Measurements from ENCODE around the gene CCDC33.

GRCh38 chr15:74350295-74351275 lies 114.5 kb downstream of the CCDC33 start:
- TF ChIP-seq EP300 (IDR thresholded peaks at IDR 0.05) (no peak), POLR2A (IDR thresholded peaks at IDR 0.05) (no peak)
- TF ChIP-seq, protein P1, sequence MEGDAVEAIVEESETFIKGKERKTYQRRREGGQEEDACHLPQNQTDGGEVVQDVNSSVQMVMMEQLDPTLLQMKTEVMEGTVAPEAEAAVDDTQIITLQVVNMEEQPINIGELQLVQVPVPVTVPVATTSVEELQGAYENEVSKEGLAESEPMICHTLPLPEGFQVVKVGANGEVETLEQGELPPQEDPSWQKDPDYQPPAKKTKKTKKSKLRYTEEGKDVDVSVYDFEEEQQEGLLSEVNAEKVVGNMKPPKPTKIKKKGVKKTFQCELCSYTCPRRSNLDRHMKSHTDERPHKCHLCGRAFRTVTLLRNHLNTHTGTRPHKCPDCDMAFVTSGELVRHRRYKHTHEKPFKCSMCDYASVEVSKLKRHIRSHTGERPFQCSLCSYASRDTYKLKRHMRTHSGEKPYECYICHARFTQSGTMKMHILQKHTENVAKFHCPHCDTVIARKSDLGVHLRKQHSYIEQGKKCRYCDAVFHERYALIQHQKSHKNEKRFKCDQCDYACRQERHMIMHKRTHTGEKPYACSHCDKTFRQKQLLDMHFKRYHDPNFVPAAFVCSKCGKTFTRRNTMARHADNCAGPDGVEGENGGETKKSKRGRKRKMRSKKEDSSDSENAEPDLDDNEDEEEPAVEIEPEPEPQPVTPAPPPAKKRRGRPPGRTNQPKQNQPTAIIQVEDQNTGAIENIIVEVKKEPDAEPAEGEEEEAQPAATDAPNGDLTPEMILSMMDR (IDR thresholded peaks at IDR 0.05), result no peak
